Right renal cortex interstitium (tissue), 3 donors: ENCODE results near the gene ABCG1. TPM values are rescaled to one million over a fixed set of nuclear protein-coding genes. Genes with fewer than 3 reads are reported as not detected.

Experiments
- DNase-seq, 3 donors: peaks; one replicate each; pipeline ENCODE4 v3.0.0-alpha.2; 2013; ENCODE audit warnings: low read depth in 3 of 3, low spot score in 2 of 3
- polyA plus RNA-seq, 3 donors: library from polyadenylated mRNA; unstranded; fragments of 120-200 nt; gene quantifications; one replicate each; pipeline ENCODE4 v1.2.1, GENCODE V29; 2013; ENCODE audit not compliant: insufficient read length in 3 of 3

ABCG1 gene
- polyA plus RNA-seq, 3 donors = 8.7 to 11.3 (median 9.8) TPM

- DNase-seq = no peak
Measured at GRCh38 chr21:42341776-42342542, 123.0 kb downstream of the ABCG1 start.

- DNase-seq = no peak
Measured at GRCh38 chr21:42343101-42343500, 124.2 kb downstream of the ABCG1 start.

- no peak for DNase-seq
Measured at GRCh38 chr21:42343556-42343955, 124.6 kb downstream of the ABCG1 start.

- no peak for DNase-seq
Measured at GRCh38 chr21:42343963-42344510, 125.1 kb downstream of the ABCG1 start.

- DNase-seq = no peak
Measured at GRCh38 chr21:42344631-42345030, 125.7 kb downstream of the ABCG1 start.

- DNase-seq = no peak
Measured at GRCh38 chr21:42346441-42346840, 127.5 kb downstream of the ABCG1 start.

Other genes with a start within 250 kb of the ABCG1 start
- gene ZBTB21, start 208.8 kb upstream of the ABCG1 start, polyA plus RNA-seq = 10 to 100 TPM in 1 of 3 donors, 1 to 10 TPM in 2; 9.2 to 10.2 (median 9.6) TPM
- under 1 TPM in 2 of 3 donors, not detected in 1; 0.04 to 0.31 TPM for gene UMODL1, start 147.8 kb upstream of the ABCG1 start, polyA plus RNA-seq
- 1 to 10 TPM; 1.9 to 3.7 (median 2.2) TPM for gene TFF3, start 96.3 kb downstream of the ABCG1 start, polyA plus RNA-seq
- gene TFF2, start 131.9 kb downstream of the ABCG1 start, polyA plus RNA-seq = not detected
- not detected for gene TFF1, start 147.4 kb downstream of the ABCG1 start, polyA plus RNA-seq
- gene TMPRSS3, start 176.9 kb downstream of the ABCG1 start, polyA plus RNA-seq = 1 to 10 TPM; 1.8 to 2.4 (median 2.1) TPM
- under 1 TPM in 2 of 3 donors, not detected in 1; 0.06 to 0.15 TPM for gene UBASH3A, start 184.8 kb downstream of the ABCG1 start, polyA plus RNA-seq